ENCODE results near the gene CCL27. TPM values are rescaled to one million over a fixed set of nuclear protein-coding genes. Genes with fewer than 3 reads are reported as not detected.
A peak's percentile ranks its signal among the peaks of the same experiment; 100 is the strongest.

CCL27 gene
- total RNA-seq, 2 experiments from 2014 or later: 0.43 TPM; not detected in 1

DNA sequence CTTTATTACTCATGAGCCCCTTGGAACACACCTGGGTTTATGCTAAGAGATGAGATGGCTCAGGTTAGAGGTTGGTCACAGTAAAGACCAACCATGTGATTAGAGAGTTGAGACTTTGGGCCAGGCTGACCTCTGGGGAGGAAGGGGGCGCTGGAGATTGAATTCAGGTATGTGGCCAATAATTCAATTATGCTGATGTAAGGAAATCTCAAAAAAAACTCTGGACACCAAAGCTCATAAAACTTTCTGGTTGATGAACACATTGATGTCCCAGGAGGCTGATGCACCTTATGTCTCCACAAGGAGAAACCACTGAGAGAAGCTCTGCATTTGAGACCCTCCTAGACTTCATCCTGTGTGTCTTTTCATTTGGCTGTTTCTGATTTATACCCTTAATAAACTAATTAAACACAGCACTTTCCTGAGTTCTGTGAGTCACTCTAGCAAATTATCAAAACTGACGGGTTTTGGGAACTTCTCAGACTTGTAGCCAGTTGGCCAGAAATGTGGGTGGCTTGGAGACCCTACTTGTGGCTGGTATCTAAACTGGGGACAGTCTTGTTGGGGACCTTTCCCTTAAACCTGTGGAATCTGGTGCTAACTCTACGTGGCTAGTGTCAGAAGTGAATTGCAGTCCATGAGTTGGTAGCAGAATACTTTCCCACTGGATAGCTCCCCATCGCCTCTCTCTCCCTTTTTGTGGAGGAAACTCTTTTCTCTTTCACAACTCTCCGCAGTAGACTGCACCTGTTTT lies 7.5 kb upstream of the CCL27 start:
- no peak overlapping the region for H3K27ac Mint-ChIP-seq
- DNase-seq: no peak
- POLR2A ChIA-PET: no interaction called here
- no peak overlapping the region for H3K4me3 Mint-ChIP-seq
- peaks cover 25% of the 10 kb centered on the region for H3K36me3 Mint-ChIP-seq
- H3K27me3 Mint-ChIP-seq: no peaks in the 10 kb centered on the region
- ATAC-seq (ENCODE audit: low read depth): no peak
- peaks cover 8% of the 10 kb centered on the region for H3K4me1 Mint-ChIP-seq
- peaks cover 6% of the 10 kb centered on the region for H3K9me3 Mint-ChIP-seq

DNA sequence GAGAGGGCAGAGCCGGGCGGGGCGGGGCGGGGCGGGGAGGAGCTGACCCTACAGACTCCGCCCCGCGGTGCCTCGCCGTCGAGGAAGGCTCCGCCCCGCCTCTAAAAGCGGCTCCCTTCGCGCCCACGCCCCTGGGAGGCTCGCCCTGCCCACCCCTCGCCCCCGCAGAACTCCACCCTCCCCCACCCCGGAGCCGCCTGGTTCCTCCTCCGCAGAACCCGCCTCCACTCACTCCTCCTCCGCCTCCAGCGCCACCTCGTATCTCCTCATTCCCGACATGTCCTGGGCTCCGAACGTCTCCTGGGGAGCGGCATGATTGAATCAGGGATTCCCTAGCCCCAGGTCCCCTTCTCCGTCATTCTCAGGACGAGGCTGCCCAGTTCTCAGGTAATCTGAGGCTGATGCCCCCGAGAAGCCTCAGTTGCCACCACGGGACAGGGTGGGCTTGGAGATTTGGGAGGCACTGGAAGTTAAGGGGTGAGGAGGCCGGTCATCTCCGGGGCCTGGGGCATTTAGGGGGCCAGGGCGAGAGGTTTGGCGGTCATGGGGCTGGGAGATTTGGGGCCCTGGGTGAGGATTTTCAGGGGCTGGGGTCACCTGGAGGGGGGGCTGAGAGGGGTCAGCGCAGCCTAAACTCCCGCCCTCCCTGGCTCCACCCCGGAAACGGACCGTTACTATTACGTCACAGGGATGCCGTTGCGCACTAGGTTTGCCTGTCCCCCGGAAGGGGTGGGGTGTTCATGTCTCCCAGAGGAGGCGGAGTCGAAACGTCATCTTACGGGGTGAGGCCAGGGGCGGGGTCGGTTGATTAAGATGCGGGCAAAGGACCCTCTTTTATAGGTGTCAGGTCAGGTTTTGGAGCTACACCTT lies 3.2 kb upstream of the CCL27 start:
- H3K4me1 Mint-ChIP-seq: peaks cover 32% of the 10 kb centered on the region
- peaks cover 6% of the 10 kb centered on the region for H3K9me3 Mint-ChIP-seq
- no peaks in the 10 kb centered on the region for H3K27me3 Mint-ChIP-seq
- peaks cover 30% of the 10 kb centered on the region for H3K36me3 Mint-ChIP-seq
- ATAC-seq (ENCODE audit: low read depth) (peak; percentile 73), DNase-seq (peak; percentile 85)
- H3K27ac Mint-ChIP-seq: peak overlapping the region; percentile 91
- POLR2A ChIA-PET: interaction anchor here (0.9 to 3.3 kb wide), 7 partner anchors 10 to 32 kb away, joined by 3 to 47 read pairs (median 4); partner anchors contain the start of genes GALT, IL11RA and SIGMAR1
- H3K4me3 Mint-ChIP-seq: peak overlapping the region; percentile 91

- DNase-seq (no peak), ATAC-seq (ENCODE audit: low read depth) (no peak)
- Mint-ChIP-seq H3K36me3 (peaks cover 31% of the 10 kb centered on the region), H3K4me3 (peak overlapping the region; percentile 91), H3K27ac (peak overlapping the region; percentile 91), H3K4me1 (peaks cover 32% of the 10 kb centered on the region), H3K9me3 (peaks cover 6% of the 10 kb centered on the region), H3K27me3 (no peaks in the 10 kb centered on the region)
- POLR2A ChIA-PET: interaction anchor here (0.6 to 3.3 kb wide), 8 partner anchors 11 to 45 kb away, joined by 3 to 47 read pairs (median 4); partner anchors contain the start of genes DCTN3, GALT, IL11RA and SIGMAR1
Observed at GRCh38 chr9:34665067-34665380, 2.6 kb upstream of the CCL27 start.

DNA sequence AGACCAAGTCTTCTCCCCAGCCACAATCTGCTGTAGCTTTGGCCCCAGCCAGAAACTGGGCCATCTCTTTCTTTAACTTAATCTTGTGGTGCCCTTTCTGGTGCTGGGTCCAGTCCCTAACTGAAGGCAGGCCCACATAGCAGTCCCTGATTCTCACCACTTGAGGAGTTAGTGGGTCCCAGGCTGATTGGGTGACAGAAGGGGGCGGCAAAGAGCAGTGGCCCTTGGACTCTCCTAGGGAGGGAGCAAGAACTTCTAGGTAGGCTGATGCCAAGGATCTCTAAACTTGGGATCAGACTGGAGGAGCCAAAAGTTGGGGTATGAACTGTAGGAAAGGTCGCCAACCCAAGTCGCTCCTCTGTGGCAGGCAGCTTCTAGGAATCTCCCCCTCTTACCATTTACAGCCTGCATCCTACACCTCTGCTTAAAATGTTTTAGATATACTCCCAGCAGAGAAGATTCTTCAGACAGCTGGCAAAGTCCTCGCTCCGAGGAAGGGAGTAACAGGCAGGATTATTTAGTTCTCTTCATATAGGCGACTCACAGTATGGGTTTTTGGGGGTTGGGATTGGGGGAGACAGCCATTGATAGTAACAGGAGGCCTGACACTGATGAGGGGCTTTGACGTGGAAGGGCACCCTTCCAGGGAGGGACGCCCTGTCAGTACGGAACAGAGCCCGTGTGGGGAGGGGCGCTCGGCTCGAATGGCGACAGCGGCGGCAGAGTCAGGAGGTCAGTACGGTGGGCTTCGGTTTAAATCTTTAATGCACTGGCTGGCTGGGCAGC lies 2.0 kb upstream of the CCL27 start:
- Mint-ChIP-seq H3K27me3 (no peaks in the 10 kb centered on the region), H3K4me1 (peaks cover 32% of the 10 kb centered on the region), H3K9me3 (peaks cover 3% of the 10 kb centered on the region), H3K36me3 (peaks cover 26% of the 10 kb centered on the region), H3K27ac (peak overlapping the region; percentile 85), H3K4me3 (peak overlapping the region; percentile 91)
- POLR2A ChIA-PET: interaction anchor here (0.6 to 3.3 kb wide), 8 partner anchors 11 to 44 kb away, joined by 3 to 47 read pairs (median 4); partner anchors contain the start of genes DCTN3, GALT, IL11RA and SIGMAR1
- ATAC-seq (ENCODE audit: low read depth) (peak; percentile 63), DNase-seq (peak; percentile 83)

DNA sequence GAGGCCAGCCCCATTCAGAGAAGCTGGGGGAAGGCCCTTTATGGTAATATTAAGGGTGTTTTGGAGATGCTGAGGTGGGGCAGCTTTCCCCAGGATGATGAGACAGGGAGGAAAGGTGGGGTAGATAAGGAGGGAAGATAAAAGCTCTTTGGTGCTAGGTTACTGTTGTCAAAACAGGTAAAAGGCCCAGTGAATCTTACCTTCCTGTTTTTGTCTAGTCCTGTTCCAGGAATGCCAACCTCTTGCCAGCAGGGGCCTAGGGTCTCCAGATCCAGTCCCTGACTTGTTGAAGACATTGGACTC lies 797 bp upstream of the CCL27 start:
- POLR2A ChIA-PET: interaction anchor here (1.9 to 3.3 kb wide), 2 partner anchors 16 to 26 kb away, joined by 5 to 47 read pairs; partner anchors contain the start of genes GALT and SIGMAR1
- Mint-ChIP-seq H3K4me3 (peak overlapping the region; percentile 20), H3K36me3 (peaks cover 17% of the 10 kb centered on the region), H3K4me1 (peaks cover 32% of the 10 kb centered on the region), H3K27me3 (no peaks in the 10 kb centered on the region), H3K27ac (peak overlapping the region; percentile 83), H3K9me3 (no peaks in the 10 kb centered on the region)
- DNase-seq (no peak), ATAC-seq (ENCODE audit: low read depth) (no peak)

- no peak overlapping the region for H3K4me3 Mint-ChIP-seq
- no peak for DNase-seq
- no peak overlapping the region for H3K27ac Mint-ChIP-seq
- peaks cover 9% of the 10 kb centered on the region for H3K36me3 Mint-ChIP-seq
- no peaks in the 10 kb centered on the region for H3K9me3 Mint-ChIP-seq
- H3K4me1 Mint-ChIP-seq: peaks cover 25% of the 10 kb centered on the region
- POLR2A ChIA-PET: interaction anchor here (0.9 to 1.2 kb wide), 2 partner anchors 11 to 13 kb away, joined by 3 to 4 read pairs; partner anchors contain the start of gene GALT
- H3K27me3 Mint-ChIP-seq: no peaks in the 10 kb centered on the region
- no peak for ATAC-seq (ENCODE audit: low read depth)
Observed at GRCh38 chr9:34659592-34660253, 2.7 kb downstream of the CCL27 start.

- H3K27ac Mint-ChIP-seq: no peak overlapping the region
- ATAC-seq (ENCODE audit: low read depth): no peak
- H3K27me3 Mint-ChIP-seq: no peaks in the 10 kb centered on the region
- POLR2A ChIA-PET: interaction anchor here (3.4 kb wide), 1 partner anchor 11 kb away, joined by 18 read pairs; the partner anchor contains the start of gene GALT
- H3K36me3 Mint-ChIP-seq: peaks cover 7% of the 10 kb centered on the region
- DNase-seq: no peak
- H3K9me3 Mint-ChIP-seq: no peaks in the 10 kb centered on the region
- peaks cover 16% of the 10 kb centered on the region for H3K4me1 Mint-ChIP-seq
- H3K4me3 Mint-ChIP-seq: no peak overlapping the region
Observed at GRCh38 chr9:34658461-34658860, 4.0 kb downstream of the CCL27 start.

DNA sequence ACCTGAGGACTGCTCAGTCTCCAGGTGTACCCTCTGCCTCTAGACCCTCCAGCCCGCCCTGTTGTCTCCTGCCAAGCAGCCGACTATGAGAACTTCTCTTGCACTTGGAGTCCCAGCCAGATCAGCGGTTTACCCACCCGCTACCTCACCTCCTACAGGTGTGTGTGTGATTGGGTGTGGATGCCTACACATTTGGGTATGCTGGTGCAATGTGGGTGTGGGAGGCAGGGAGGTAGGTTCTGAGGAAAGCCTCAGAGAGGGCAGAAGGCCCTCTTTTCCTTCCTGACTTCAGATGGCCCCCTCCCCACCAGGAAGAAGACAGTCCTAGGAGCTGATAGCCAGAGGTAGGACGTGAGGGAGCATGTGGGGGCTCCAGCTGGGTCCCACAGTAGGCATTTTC lies 5.5 kb downstream of the CCL27 start:
- ATAC-seq (ENCODE audit: low read depth): no peak
- Mint-ChIP-seq H3K36me3 (peaks cover 10% of the 10 kb centered on the region), H3K9me3 (no peaks in the 10 kb centered on the region), H3K27me3 (no peaks in the 10 kb centered on the region), H3K4me3 (no peak overlapping the region), H3K27ac (no peak overlapping the region), H3K4me1 (peaks cover 13% of the 10 kb centered on the region)
- DNase-seq: no peak
- POLR2A ChIA-PET: interaction anchor here (0.6 to 3.4 kb wide), 3 partner anchors 10 to 19 kb away, joined by 3 to 18 read pairs (median 6); partner anchors contain the start of genes GALT and SIGMAR1

DNA sequence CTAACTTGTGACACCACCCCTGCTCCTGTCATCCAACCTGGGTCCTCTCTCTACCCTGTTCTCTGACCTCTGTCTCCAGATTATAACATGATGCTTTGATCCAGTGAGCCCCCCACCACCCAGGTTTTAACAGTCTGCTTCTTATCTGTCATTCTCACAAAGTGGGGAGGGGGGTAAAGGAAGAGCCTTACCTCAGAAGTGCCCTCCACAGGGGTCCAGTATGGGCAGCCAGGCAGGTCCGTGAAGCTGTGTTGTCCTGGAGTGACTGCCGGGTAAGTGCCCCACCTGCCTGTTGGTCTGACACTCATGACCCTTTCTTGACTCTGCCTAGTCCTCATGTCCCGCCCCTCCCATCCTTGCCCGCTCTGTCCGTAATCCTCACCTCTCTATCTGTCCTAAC lies 7.1 kb downstream of the CCL27 start:
- no peaks in the 10 kb centered on the region for H3K27me3 Mint-ChIP-seq
- peaks cover 4% of the 10 kb centered on the region for H3K36me3 Mint-ChIP-seq
- no peak overlapping the region for H3K27ac Mint-ChIP-seq
- H3K4me3 Mint-ChIP-seq: no peak overlapping the region
- H3K4me1 Mint-ChIP-seq: peaks cover 12% of the 10 kb centered on the region
- POLR2A ChIA-PET: interaction anchor here (1.4 to 3.4 kb wide), 2 partner anchors 8 to 13 kb away, joined by 3 to 18 read pairs; partner anchors contain the start of gene GALT
- no peaks in the 10 kb centered on the region for H3K9me3 Mint-ChIP-seq
- no peak for ATAC-seq (ENCODE audit: low read depth)
- DNase-seq: no peak

DNA sequence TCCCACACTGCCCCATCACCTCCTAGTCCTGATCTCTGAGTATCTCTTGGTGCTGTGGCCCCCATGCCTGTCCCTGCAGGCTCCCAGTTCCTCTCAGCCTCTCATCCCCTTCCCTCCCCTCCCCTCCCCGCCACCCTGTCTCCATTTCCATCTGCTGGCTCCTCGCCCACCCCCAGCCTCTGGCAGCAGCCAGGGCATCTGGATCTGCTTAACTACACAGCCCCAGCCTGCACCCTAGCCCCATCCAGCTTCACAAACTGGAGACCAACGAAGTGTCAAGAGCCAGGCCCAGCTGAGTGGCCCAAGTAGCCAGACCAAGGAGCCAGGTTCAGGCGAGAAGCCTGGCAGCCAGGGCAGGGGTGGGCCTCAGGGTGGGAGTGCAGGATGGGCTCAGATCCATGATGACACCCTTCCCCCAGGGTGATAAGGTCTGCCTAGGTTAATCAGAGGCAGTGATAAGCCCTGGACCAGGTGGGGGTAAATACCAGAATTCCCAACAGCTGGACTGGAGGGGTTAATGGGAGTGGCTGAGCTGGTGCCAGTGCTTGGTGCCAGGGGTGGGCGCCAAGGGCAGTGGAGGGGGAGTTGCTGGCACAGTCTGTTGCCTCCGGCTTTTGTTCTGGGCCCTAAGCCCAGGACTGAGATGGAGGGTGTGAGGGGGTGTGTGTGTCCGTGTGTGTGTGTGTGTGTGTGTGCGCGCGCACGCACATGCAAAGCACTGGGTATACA lies 8.0 kb downstream of the CCL27 start:
- peaks cover 5% of the 10 kb centered on the region for H3K36me3 Mint-ChIP-seq
- POLR2A ChIA-PET: interaction anchor here (1.2 to 1.4 kb wide), 3 partner anchors 10 to 17 kb away, joined by 3 to 4 read pairs (median 3); partner anchors contain the start of gene SIGMAR1
- H3K27ac Mint-ChIP-seq: no peak overlapping the region
- no peak overlapping the region for H3K4me3 Mint-ChIP-seq
- DNase-seq (no peak), ATAC-seq (ENCODE audit: low read depth) (no peak)
- no peaks in the 10 kb centered on the region for H3K27me3 Mint-ChIP-seq
- H3K9me3 Mint-ChIP-seq: no peaks in the 10 kb centered on the region
- H3K4me1 Mint-ChIP-seq: peaks cover 14% of the 10 kb centered on the region

DNA sequence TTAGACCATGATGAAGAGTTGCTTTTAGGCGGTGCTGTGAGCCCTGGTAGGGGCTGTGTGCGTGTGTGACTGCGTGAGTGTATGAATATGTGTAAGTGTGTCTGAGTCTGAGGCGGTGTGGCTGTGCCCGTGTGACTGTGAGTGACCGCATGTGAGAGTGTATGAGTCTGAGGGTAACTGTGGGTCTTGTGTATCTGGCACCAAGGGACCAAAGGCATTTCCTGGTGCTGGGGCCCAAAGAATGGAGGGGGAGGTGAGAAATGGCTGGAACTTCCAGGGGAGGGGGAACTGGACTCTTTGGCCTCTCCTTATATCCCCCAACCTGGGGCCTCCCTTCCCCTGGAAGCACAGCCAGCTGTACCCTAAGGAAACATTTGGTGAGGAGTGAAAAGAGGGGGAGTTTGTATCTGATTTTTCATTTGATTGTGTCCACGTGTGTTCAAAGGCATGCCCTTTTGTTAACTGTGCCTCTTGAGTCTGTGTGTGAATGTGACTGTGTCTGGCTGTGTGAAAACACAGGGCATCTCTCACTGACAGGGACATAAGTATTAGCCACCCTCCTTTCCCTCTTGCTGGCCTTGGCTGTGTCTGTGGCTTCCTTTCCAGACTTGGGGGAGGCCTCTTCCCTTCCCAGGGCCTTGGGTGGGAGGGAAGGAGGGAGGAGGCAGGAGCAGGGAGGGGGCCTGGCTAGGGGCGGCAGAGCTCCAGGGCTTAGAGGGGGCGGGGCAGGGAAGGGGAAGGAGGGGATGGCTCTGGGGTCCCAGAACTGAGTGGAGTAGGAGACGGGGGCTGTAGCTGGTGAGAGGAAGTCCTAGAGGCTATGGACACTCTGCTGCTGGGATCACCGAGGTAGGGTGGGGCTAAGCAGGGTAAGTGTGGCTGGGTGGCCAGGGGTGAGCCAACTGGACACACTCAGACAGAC lies 9.0 kb downstream of the CCL27 start:
- no peaks in the 10 kb centered on the region for H3K27me3 Mint-ChIP-seq
- ATAC-seq (ENCODE audit: low read depth): no peak
- H3K27ac Mint-ChIP-seq: no peak overlapping the region
- no peak overlapping the region for H3K4me3 Mint-ChIP-seq
- H3K36me3 Mint-ChIP-seq: peaks cover 11% of the 10 kb centered on the region
- no peak for DNase-seq
- POLR2A ChIA-PET: interaction anchor here (1.2 to 1.8 kb wide), 3 partner anchors 9 to 16 kb away, joined by 3 to 9 read pairs (median 4); partner anchors contain the start of gene SIGMAR1
- H3K4me1 Mint-ChIP-seq: peaks cover 16% of the 10 kb centered on the region
- H3K9me3 Mint-ChIP-seq: no peaks in the 10 kb centered on the region
